ENCODE data around the gene SEC14L1. TPM values are rescaled to one million over a fixed set of nuclear protein-coding genes. Genes with fewer than 3 reads are reported as not detected.

SEC14L1 gene
- total and polyA plus RNA-seq, 2 experiments from 2014 or later = 52.9 to 71.4 TPM

DNA sequence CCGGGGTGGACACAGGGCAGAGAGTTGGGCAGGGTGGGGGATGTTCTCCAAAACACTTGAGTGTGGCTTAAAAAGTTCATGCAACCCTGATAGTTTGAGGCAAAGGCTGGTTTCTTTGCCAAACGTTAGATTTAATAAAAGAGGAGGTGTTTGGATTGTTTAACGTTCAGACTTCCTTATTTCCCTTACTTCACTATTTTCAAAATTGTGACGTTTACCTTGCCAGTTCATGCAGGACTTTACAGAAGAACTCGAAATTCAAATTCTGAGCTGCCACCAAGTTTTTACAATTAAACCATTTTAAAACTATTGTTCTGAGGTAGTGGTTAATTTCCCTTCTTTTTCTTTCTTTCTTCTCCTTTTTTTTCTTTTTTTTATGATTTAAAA lies 5.5 kb downstream of the SEC14L1 start:
- peak overlapping the region; percentile 62 for H3K27ac ChIP-seq
- peaks cover 52% of the 10 kb centered on the region for H3K4me1 ChIP-seq (ENCODE audit: insufficient read depth)
- peaks cover 79% of the 10 kb centered on the region for H3K79me2 ChIP-seq
- no peaks in the 10 kb centered on the region for H3K36me3 ChIP-seq (replicated peaks; ENCODE audit: insufficient read depth, low read depth)
- TF ChIP-seq, protein P1, sequence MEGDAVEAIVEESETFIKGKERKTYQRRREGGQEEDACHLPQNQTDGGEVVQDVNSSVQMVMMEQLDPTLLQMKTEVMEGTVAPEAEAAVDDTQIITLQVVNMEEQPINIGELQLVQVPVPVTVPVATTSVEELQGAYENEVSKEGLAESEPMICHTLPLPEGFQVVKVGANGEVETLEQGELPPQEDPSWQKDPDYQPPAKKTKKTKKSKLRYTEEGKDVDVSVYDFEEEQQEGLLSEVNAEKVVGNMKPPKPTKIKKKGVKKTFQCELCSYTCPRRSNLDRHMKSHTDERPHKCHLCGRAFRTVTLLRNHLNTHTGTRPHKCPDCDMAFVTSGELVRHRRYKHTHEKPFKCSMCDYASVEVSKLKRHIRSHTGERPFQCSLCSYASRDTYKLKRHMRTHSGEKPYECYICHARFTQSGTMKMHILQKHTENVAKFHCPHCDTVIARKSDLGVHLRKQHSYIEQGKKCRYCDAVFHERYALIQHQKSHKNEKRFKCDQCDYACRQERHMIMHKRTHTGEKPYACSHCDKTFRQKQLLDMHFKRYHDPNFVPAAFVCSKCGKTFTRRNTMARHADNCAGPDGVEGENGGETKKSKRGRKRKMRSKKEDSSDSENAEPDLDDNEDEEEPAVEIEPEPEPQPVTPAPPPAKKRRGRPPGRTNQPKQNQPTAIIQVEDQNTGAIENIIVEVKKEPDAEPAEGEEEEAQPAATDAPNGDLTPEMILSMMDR (IDR thresholded peaks at IDR 0.05; ENCODE audit: poor library complexity) = no peak
- TF ChIP-seq EZH2 (IDR thresholded peaks at IDR 0.05; ENCODE audit: borderline replicate concordance) = no peak
- TF ChIP-seq EZH2phosphoT487 (IDR thresholded peaks at IDR 0.05; ENCODE audit: low read depth, severe bottlenecking, unreplicated experiment) = no peak
- 60% methylated on average over 5 of the region's 5 CpGs for WGBS (ENCODE audit: low lambda C conversion rate, missing lambda C conversion rate)
- DNase-seq (ENCODE audit: low spot score) = no peak
- H3K9me3 ChIP-seq (ENCODE audit: low read depth) = no peaks in the 10 kb centered on the region
- H3K9me2 ChIP-seq (replicated peaks; ENCODE audit: insufficient read depth) = no peaks in the 10 kb centered on the region
- H2AFZ ChIP-seq = no peak overlapping the region
- H3K4me3 ChIP-seq = no peak overlapping the region
- peak overlapping the region; percentile 59 for H3K4me2 ChIP-seq
- no peaks in the 10 kb centered on the region for H4K20me1 ChIP-seq (ENCODE audit: insufficient read depth, poor library complexity, severe bottlenecking)
- no peaks in the 10 kb centered on the region for H3K27me3 ChIP-seq

DNA sequence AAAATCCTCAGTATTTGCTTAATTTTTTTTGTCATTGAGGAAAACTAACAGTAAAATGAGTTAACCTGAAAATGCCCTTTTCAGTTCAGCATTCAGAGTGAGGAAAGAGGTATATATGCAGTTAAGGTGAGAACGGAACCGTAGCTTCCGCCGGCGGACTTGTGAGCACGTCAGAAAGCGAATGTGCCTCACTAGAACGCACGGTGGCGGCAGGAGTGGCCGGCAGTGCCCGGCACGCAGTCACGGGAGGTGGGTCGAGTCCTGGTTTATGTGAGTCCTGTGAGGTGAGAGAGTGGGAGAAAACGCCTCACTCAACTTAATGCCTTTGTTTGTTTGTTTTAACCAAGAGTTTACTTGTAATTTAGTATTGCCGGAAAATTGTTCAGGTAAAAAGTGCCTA lies 6.1 kb downstream of the SEC14L1 start:
- H3K79me2 ChIP-seq = peaks cover 79% of the 10 kb centered on the region

DNA sequence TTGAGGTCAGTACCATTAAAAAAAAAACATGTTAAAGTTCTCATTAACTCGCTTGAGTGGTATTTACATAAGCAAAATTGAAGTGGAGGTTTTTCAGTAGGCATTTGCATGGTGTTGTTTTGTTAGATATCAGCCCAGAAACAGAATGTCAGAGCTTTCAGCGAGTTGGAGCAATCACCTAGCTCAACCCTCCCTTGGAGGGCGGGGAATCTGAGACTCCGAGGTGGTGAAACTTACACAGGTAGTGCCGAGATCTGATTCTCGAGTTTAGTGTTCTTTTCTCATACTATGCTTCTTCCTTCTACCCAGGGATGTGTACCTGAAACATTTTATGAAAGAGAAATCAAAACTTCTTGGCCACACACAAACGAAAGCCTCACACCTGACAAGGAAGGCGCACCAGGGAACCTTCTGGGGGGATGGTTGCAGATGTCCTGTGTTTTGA lies 6.6 kb downstream of the SEC14L1 start:
- H3K4me2 ChIP-seq = peak overlapping the region; percentile 59
- no peak overlapping the region for H2AFZ ChIP-seq
- no peaks in the 10 kb centered on the region for H3K9me2 ChIP-seq (replicated peaks; ENCODE audit: insufficient read depth)
- H3K4me1 ChIP-seq (ENCODE audit: insufficient read depth) = peaks cover 45% of the 10 kb centered on the region
- peak overlapping the region; percentile 64 for H3K27ac ChIP-seq
- no peaks in the 10 kb centered on the region for H3K9me3 ChIP-seq (ENCODE audit: low read depth)
- DNase-seq (ENCODE audit: low spot score) = peak; percentile 43
- H3K36me3 ChIP-seq (replicated peaks; ENCODE audit: insufficient read depth, low read depth) = no peaks in the 10 kb centered on the region
- TF ChIP-seq EZH2phosphoT487 (IDR thresholded peaks at IDR 0.05; ENCODE audit: low read depth, severe bottlenecking, unreplicated experiment) = no peak
- TF ChIP-seq, protein P1 (IDR thresholded peaks at IDR 0.05; ENCODE audit: poor library complexity) = no peak
- no peak for TF ChIP-seq EZH2 (IDR thresholded peaks at IDR 0.05; ENCODE audit: borderline replicate concordance)
- peaks cover 78% of the 10 kb centered on the region for H3K79me2 ChIP-seq
- no peaks in the 10 kb centered on the region for H3K27me3 ChIP-seq
- H4K20me1 ChIP-seq (ENCODE audit: insufficient read depth, poor library complexity, severe bottlenecking) = no peaks in the 10 kb centered on the region
- WGBS (ENCODE audit: low lambda C conversion rate, missing lambda C conversion rate) = 56% methylated on average over 8 of the region's 8 CpGs
- H3K4me3 ChIP-seq = no peak overlapping the region

More for the DNA sequence above, 6.1 kb downstream of the SEC14L1 start:
- H3K4me3 ChIP-seq = no peak overlapping the region
- H4K20me1 ChIP-seq (ENCODE audit: insufficient read depth, poor library complexity, severe bottlenecking) = no peaks in the 10 kb centered on the region
- no peak overlapping the region for H2AFZ ChIP-seq
- H3K36me3 ChIP-seq (replicated peaks; ENCODE audit: insufficient read depth, low read depth) = no peaks in the 10 kb centered on the region
- no peaks in the 10 kb centered on the region for H3K9me2 ChIP-seq (replicated peaks; ENCODE audit: insufficient read depth)
- H3K27ac ChIP-seq = peak overlapping the region; percentile 64
- no peak for TF ChIP-seq EZH2 (IDR thresholded peaks at IDR 0.05; ENCODE audit: borderline replicate concordance)
- no peak for TF ChIP-seq EZH2phosphoT487 (IDR thresholded peaks at IDR 0.05; ENCODE audit: low read depth, severe bottlenecking, unreplicated experiment)
- TF ChIP-seq, protein P1 (IDR thresholded peaks at IDR 0.05; ENCODE audit: poor library complexity) = peak; percentile 25
- peak; percentile 69 for DNase-seq (ENCODE audit: low spot score)
- no peaks in the 10 kb centered on the region for H3K9me3 ChIP-seq (ENCODE audit: low read depth)
- peak overlapping the region; percentile 59 for H3K4me2 ChIP-seq
- H3K4me1 ChIP-seq (ENCODE audit: insufficient read depth) = peaks cover 49% of the 10 kb centered on the region
- H3K27me3 ChIP-seq = no peaks in the 10 kb centered on the region
- WGBS (ENCODE audit: low lambda C conversion rate, missing lambda C conversion rate) = 48% methylated on average over 17 of the region's 17 CpGs

Measured in hepatocyte (in vitro differentiated cells).